Stimulated activated CD4-positive, alpha-beta T cell treated with anti-CD3 and anti-CD28 coated beads, Interleukin-15, amount 100 ng/mL, for 48 hours (primary cell): ENCODE data around the gene SAMD1.
"Not testable (repeated sequence)": the region's sequence is repeated elsewhere in the genome, so short reads cannot be mapped to it uniquely, and the experiment has no call there.

Experiments used
- DNase-seq, 2 donors: peaks; one replicate each; pipeline ENCODE4 v3.0.0-alpha.2; 2020; ENCODE audit warnings: low read depth in 2 of 2

SAMD1 gene

DNA sequence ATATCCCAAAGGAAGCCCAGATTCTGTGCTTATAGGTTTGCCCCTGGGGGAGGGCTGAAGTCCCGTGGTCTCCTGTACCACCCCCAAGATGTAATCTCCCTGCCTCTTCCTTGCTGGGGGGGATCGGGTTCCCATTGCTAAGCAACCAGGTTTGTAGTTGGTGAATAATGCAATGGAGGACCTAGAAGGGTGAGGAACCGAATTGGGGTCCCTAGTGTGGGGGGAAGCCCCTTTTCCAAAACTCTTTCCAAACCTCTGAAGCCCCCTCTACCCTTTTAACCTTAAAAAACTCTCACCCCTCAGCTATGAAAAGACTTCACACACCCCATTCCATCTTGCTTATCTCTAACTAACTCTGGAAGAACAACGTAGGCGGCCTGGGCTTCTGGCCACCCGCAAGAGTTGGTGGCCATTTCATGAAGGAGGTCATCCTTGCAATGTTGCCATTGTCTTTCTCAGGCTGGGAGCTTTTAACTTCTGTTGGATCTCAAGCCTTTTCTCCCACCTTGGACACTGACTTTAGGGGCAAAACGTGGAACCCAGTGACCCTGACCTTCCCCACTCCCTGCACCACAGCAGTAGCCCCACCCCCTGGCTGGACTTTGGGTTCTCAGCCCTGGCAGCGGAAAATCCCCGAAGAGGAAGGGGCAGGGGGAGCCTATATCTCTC lies 29.3 kb downstream of the SAMD1 start:
- DNase-seq = no peak

DNA sequence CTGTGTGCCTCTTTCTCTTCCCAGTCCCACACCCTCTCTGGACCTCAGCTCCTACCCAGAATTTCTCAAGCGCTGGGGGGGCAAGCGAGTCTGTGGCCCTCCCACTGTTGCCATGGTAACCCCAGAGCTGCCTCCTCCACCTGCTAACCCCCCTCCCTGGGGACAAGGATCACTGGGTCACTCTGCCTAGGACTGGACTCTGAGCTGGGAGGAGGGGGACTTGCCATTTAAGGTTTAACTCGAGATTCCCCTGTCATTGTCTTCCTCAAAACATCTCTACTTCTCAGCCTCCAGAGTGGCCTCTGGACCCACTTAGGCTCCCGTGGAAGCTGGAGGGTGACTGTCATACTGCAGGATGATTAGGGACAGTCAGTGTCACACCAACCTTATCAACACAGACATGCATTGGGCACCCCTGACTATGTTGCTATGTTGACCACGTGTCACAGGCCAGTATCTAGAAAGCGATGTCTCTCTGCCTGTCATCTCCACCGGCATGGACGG lies 30.8 kb downstream of the SAMD1 start:
- no peak for DNase-seq

DNA sequence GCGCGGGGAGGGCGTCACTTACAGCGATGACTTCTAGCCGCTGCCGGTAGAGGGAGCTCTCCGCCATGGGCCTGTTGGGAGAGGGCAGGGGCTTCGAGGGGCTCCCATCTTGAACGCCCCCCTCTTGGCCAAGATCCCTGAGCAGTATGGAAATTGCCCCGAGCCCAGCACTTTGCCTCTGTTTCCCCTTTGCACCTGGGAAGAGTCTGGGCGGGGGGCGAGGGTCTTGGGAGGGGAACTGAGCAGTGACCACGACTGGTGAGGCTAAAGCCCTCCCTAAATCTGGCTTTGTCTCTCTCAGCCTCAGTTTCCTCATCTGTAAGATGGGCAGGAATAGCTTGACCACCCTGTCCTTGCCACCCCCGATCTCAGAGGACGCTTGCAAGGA lies 31.5 kb downstream of the SAMD1 start:
- DNase-seq = no peak

DNA sequence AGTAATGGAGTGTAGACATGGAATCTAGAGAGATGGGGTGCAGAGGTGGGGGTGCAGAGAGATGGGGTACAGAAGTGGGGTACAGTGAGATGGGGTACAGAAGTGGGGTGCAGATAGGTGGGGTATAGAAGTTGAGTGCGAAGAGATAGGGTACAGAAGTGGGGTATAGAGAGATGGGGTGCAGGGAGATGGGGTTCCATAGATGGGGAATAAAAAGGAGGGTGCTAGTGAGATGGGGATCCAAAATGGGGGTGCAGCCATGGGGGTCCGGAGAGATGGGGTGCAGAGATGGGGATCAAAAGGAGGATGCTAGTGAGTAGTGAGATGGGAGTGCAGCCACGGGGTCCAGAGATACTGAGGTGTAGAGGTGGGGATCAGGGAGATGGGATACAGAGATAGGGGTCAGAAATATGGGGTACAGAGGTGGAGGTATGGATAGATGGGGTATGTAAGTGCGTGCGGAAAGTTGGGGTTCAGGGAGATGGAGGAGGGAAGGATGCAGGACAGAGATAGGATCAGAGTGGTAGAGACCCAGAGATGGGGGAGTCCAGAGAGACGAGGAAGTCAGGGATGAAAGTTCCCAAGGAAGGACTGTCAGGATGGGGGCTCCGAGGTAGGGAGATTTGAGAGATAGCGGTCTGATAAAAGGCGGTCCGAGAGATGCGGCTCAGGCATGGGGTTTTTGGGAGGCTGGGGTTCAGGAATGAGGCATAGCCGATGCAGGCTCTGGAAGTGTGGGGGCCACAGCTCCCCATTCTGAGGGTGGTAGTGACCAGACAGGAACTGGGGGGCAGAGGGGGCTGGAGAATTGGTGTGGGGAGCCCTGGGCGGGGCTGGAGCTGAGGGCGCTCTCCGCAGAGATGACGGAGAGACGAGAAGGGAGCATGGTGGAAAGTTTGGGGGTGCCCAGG lies 32.1 kb downstream of the SAMD1 start:
- DNase-seq = no peak

DNA sequence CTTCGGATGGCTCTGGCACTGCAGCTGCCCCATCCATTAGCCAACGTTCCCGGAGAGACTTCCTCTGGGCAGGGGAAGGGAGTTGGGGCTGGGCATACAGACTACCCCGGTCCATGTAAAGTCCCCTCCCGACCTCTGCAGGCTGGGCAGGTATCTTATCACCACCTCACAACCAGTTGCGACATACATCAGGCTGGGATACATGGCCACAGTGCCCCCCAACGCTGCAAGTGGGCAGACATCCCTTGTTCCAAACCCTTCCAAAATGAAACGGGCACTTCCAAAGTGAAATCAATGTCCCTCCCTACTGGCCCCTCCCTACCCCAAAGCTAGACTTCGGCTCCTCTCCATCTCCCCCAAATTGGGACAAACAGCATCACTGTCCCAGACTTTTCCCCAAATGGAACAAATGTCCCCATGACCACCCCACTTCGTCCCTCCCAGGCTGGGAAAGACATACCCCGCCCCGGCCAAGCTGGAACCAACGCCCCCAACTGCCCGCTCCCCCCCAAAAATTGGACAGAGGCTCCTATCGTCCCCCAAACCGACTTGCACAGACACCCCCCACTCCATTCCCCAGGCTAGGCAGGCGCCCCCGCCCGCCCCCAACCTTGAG lies 33.7 kb downstream of the SAMD1 start:
- no peak for DNase-seq

DNA sequence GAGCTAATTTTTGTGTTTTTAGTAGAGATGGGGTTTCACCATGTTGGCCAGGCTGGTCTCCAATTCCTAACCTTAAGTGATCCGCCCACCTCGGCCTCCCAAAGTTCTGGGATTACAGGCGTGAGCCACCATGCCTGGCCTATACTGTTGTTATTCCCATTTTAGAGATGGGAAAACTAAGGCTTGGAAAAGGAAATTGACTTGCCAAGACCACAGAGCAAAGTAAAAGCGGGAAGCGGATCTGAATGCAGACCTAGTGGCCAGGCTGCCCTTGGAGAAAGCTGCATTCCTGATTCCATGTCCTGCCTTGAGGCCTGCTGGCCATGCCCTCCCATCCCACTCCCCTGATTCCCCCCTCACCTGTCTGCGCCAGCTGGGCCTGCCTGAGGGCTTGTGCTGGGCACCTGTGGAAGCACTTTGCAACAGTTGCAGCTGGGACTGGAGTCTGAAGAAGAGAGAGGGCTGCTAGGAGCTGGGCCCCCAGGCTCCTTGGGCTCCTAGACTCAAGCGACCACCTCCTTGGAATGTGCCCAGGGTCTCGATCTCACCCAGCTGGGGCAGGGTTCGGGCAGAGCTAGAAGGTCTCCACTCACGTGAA lies 34.4 kb downstream of the SAMD1 start:
- DNase-seq = no peak

DNA sequence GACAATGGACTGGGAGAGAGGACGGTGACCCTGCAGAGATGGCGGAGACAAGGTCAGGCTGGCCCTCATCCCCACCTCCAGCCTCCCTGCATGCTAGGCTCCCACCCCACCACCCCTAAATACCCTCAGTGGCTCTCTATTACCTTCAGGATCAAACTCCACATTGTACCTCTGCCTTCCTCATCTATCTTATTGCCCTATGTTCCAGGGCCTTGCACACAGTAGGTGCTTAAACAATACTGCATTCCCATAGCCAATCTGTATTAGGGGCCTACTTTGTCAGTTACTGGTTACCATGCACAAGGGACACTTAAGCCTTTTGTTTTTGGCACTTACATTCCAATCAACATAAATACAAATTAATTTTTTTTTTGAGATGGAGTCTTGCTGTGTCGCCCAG lies 35.2 kb downstream of the SAMD1 start:
- no peak for DNase-seq

DNA sequence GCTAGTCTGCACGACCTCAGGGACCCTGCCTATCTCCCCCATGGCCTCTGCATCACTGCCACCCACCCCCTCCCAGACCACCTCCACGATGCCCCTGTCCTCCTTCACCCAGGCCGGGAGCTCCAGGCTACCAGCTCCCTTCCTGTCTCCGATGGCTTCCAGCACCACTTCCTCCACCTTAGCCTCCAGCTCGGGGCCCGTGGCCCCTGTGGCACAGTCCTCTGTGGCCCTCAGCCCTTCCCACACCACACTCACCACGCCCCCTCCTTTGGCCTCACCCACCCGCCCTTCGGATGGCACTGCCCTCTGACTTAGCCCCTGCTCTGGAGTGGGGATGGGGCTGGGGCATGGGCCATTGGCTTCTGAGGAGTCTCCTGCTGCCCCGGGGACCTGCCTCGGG lies 35.8 kb downstream of the SAMD1 start:
- no peak for DNase-seq

DNA sequence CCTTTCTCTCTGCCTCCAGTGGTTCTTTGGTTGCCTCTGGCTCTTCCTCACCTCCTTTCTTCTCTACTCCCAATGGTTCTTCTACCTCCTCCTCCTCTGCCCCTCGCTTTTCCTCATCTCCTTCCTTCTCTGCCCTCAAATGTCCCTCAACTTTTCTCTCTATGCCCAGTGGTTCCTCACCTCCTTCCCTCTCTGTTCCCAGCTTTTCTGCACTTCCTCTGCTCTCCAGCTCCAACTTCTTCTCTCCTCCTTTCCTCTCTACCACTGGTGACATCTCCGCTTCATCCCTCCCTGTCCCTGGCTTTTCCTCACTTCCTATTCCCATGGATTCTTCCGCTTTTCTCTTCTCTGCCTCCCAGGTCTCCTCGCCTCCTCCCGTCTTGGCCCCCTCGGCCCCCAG lies 36.5 kb downstream of the SAMD1 start:
- no peak for DNase-seq

DNA sequence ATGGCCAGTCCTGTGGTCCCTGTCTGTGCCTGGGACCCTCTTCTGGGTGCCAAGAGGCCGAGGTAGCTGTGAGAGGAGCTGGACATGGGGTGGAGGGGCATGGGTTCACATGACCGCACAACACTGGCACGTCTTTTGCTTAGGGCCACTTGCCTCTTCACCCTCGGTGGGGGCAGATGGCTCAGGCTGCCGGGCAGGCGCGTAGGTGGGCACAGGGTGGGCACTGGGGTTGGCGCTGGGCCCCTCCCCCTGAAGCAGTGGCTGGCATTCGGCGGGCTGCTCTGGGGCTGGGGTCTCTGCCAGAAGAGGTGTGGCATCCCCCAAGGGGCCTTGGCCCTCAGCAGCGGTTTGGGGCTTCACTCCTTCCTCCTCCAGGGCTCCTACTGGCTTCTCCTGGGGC lies 37.1 kb downstream of the SAMD1 start:
- no peak for DNase-seq

DNA sequence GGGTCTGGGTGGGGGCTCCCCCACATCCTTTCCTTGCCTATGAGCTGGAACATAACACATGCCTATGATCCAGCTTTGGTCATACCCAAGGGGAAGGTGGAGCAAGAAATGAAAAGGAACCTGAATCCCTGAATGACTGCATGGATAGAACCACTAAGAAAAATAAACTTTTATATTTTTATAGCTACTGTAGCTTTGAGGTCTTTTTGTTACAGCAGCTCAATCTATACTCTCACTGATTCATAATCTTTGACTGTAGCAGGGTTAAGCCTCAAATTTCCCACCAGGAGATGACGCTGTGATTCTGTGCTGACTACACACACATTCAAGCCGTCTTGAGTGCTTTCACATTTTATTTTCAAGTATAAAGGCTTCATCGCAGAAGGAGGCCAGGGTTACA lies 37.5 kb downstream of the SAMD1 start:
- no peak for DNase-seq

DNA sequence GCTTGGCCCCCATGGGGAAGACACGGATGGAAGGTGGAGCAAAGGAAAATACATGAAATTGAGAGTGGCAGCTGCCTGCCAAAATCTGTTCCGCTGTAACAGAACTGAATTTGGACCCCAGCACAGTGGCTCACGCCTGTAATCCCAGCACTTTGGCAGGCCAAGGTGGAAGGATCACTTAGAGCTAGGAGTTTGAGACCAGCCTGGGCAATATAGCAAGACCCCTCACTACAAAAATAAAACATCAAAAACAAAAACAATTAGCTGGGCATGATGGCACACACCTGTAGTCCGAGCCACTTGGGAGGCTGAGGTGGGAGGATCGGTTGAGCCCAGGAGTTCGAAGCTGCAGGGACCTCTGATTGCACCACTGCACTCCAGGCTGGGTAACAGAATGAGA lies 38.1 kb downstream of the SAMD1 start:
- DNase-seq = no peak

DNA sequence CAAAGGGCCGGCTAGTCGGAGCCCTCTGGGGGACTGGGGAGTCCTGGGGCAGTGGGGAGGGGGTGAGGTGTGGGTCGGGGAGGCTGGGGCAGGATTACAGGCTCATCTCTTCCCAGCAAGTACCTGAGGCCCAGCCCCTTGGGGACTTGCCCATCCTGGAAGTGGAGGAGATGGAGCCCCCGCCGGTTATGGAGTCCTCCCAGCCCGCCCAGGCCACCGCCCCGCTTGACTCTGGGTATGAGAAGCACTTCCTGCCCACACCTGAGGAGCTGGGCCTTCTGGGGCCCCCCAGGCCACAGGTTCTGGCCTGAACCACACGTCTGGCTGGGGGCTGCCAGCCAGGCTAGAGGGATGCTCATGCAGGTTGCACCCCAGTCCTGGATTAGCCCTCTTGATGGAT lies 38.6 kb downstream of the SAMD1 start:
- DNase-seq = no peak

DNA sequence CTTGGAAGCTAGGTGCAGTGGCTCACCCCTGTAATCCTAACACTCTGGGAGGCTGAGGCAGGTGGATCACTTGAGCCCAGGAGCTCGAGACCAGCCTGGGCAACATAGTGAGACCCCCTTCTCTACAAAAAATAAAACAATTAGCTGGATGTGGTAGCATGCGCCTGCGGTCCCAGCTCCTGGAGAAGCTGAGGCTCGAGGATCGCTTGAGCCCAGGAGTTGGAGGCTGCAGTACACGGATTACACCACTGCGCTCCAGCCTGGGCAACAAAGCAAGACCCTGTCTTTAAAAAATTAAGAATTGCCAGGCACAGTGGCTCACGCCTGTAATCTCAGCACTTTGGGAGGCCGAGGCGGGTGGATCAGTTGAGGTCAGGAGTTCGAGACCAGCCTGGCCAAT lies 39.6 kb downstream of the SAMD1 start:
- DNase-seq = not testable (repeated sequence)

DNA sequence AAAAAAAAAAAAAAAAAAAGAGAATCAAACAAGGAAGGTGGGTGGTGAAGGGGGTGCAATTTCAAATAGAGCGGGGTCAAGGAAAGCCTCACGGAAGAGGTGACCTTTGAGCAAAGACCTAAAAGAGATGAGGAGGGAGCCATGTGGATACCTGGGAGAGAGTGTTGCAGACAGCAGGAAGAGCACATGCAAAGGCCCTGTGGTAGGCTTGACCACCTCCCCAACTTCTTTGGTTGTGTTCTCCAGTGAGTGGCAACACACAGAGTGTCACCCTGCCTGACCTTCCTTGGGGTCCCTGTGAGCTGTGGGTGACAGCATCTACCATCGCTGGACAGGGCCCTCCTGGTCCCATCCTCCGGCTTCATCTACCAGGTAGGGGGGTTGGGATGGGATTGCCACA lies 40.0 kb downstream of the SAMD1 start:
- DNase-seq = no peak

DNA sequence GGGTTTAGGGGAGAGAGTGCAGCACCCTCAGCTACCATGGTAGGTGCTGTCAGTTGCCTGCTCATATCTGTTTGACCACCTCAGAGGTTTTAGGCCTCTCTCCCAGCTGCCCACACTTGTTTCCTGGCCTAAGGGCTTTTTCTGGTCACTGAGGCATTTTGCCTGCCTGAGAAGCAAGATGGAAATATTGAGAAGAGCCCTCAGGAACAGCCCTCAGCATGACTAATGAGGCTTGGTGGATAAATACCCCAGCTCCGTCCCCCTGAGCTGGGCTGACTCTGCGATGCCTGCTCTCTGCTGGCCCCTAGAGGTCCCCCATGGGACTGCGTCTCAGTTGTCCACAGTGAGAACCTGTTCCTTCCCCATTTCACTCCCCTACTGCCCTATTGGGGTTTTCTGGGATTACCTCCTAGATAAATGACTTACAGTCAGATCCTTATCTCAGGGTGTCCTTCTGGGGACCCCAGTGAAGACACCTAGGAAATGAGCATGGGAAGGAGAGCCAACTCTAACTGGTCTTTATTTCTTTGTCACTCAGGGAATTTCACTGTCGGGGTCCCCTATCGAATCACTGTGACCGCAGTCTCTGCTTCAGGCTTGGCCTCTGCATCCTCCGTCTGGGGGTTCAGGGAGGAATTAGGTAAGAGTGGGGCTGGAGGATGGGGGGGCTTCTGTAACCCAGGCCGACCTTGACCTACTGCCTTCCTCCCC lies 42.0 kb downstream of the SAMD1 start:
- DNase-seq = peak; percentile 44 to 67

DNA sequence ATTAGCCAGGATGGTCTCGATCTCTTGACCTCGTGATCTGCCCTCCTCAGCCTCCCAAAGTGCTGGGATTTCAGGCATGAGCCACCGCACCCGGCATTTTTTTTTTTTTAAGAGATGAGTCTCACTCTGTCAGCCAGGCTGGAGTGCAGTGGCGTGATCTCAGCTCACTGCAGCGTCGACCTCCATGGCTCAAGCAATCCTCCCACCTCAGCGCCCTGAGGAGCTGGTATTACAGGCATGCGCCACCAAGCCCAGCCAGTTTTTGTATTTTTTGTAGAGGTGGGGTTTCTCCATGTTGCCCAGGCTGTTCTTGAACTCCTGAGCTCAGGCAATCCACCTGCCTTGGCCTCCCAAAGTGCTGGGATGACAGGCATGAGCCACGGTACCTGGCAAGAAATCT lies 42.7 kb downstream of the SAMD1 start:
- not testable (repeated sequence) for DNase-seq

DNA sequence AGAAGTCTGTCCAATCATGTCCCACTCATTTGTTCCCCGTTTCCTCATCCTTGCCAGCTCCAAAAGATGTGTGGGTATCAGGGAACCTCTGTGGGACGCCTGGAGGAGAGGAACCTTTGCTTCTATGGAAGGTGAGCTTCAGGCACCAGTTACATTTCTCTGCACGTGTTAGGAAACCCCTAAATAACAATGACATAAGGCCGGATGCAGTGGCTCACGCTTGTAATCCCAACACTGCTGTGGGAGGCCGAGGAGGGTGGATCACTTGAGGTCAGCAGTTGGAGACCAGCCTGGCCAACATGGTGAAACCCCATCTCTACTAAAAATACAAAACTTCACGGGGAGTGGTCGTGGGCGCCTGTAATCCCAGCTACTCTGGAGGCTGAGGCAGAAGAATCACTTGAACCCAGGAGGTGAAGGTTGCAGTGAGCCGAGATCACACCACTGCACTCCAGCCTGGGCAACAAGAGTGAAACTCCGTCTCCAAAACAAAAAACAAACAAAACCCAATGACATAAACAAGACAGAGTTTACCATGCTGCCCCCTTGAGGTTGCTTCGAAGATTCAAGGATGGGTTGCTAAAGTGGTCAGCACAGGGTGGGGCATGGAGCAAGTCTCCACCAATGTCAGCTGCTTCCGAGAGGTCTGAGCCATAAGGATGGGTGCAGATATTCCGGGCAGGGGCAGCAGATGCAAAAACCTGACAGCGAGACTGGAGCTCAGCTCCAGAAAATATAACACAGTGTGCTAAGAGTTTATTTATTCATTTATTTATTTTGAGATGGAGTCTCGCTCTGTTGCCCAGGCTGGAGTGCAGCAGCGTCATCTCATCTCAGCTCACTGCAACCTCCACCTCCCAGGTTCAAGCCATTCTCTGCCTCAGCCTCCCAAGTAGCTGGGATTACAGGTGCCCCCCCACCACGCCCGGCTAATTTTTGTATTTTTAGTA lies 47.6 kb downstream of the SAMD1 start:
- not testable (repeated sequence) for DNase-seq

DNA sequence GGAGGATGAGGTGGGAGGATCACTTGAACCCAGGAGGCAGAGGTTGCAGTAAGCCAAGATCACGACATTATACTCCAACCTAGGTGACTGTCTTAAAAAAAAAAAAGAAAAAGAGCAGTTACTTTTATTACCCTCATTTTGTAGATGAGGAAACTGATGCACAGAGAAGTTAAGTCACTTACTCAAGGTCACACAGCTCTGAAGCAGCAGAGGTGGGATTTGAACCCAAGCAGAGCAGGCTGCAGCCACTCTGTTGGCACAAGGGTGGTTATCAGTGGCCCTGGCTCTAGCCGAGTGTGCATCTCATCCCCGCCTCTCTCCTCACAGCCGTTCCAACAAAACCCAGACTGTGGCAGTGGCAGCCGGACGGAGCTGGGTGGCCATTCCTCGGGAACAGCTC lies 51.4 kb downstream of the SAMD1 start:
- no peak for DNase-seq
